ENCODE data around the gene SMR3B.

DNA sequence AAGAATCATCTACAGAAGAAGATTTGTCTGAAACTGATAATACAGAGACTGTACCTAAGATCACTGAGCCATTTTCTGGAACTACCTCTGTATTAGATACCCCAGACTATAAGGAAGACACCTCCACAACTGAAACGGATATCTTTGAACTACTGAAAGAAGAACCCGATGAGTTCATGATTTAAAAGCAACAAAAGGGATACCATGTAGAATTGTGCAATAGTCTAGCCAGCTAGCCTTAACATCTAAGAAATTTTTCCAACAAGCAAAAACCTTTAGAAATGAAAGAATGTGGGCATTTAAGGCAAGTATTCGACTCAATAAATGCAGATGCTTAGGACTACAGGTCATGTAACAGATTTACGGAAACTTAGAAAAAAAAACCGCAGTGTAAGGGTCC lies 46.9 kb upstream of the SMR3B start:
- TF ChIP-seq, protein P1, sequence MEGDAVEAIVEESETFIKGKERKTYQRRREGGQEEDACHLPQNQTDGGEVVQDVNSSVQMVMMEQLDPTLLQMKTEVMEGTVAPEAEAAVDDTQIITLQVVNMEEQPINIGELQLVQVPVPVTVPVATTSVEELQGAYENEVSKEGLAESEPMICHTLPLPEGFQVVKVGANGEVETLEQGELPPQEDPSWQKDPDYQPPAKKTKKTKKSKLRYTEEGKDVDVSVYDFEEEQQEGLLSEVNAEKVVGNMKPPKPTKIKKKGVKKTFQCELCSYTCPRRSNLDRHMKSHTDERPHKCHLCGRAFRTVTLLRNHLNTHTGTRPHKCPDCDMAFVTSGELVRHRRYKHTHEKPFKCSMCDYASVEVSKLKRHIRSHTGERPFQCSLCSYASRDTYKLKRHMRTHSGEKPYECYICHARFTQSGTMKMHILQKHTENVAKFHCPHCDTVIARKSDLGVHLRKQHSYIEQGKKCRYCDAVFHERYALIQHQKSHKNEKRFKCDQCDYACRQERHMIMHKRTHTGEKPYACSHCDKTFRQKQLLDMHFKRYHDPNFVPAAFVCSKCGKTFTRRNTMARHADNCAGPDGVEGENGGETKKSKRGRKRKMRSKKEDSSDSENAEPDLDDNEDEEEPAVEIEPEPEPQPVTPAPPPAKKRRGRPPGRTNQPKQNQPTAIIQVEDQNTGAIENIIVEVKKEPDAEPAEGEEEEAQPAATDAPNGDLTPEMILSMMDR (IDR thresholded peaks at IDR 0.05), result no peak
- TF ChIP-seq ZFX (IDR thresholded peaks at IDR 0.05; ENCODE audit: borderline replicate concordance), result no peak

Data from 22Rv1 (cell line).